ENCODE results near the gene CEACAM4. TPM values are rescaled to one million over a fixed set of nuclear protein-coding genes. Genes with fewer than 3 reads are reported as not detected.

CEACAM4 gene
- total and polyA plus RNA-seq, 2 donors (not counting 1 experiment from before 2014, with no cell fraction given) = 0.34 TPM; not detected in 1

DNA sequence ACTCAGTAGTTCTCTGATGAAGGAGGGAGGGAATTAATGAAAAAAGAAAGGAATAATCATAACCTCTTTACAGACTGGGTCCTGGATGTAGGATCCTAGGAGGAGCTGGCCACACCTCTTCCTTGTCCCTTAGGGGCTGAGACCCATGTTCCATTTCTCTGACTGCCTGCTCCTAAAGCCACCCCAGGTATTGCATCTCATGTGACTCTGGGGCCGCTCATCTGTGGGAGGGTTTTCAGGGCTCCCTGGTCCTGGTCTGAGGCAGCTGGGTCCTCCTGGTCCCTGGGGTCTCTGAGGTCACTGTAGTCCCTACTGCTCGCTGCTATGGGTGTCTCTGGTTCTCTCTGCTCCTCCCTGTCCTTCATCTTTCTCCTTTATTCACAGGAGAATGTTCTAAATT lies 48.0 kb downstream of the CEACAM4 start:
- H3K27me3 ChIP-seq (replicated peaks in 1 of 4; ENCODE audit: control extremely low read depth in 1 of 4, control insufficient read depth in 3 of 4, insufficient read depth in 4 of 4, low read length in 3 of 4) = no peaks in the 10 kb centered on the region
- H3K9me3 ChIP-seq (ENCODE audit: control extremely low read depth in 1 of 3, control insufficient read depth in 2 of 3, insufficient read depth in 1 of 3, low read length in 2 of 3) = peaks cover 0 to 22% (median 21%) of the 10 kb centered on the region in 3 donors
- H3K27me3 Mint-ChIP-seq = no peaks in the 10 kb centered on the region
- H3K36me3 ChIP-seq (replicated peaks in 1 of 2; ENCODE audit: control extremely low read depth in 1 of 2, control insufficient read depth in 1 of 2, extremely low read depth in 1 of 2, insufficient read depth in 2 of 2, low read length in 1 of 2) = peaks cover 6 to 43% of the 10 kb centered on the region in 2 experiments
- no peak overlapping the region for H2AFZ ChIP-seq (ENCODE audit: insufficient read depth, low read depth, low read length, poor library complexity, severe bottlenecking)
- ATAC-seq (ENCODE audit: low read depth) (no peak), DNase-seq (no peak)
- H3K4me1 Mint-ChIP-seq = peaks cover 25% of the 10 kb centered on the region
- H3K4me3 Mint-ChIP-seq = no peak overlapping the region
- H3K4me3 ChIP-seq (ENCODE audit: control extremely low read depth in 1 of 5, extremely low read depth in 1 of 5, insufficient read depth in 1 of 5, low read depth in 2 of 5, low read length in 4 of 5) = no peak overlapping the region
- 92% methylated on average over 2 of the region's 2 CpGs for WGBS (ENCODE audit: insufficient coverage)
- CTCF ChIA-PET = interaction anchor here (0.9 to 3.5 kb wide), 4 partner anchors 8 to 130 kb away, joined by 3 to 17 read pairs (median 4); no protein-coding TSS in a partner anchor
- H3K9me3 Mint-ChIP-seq (ENCODE audit: insufficient read depth) = peaks cover 5% of the 10 kb centered on the region
- H3K79me2 ChIP-seq (ENCODE audit: control insufficient read depth, insufficient read depth, low read length) = peaks cover 43% of the 10 kb centered on the region
- H3K9ac ChIP-seq (ENCODE audit: low read length) = no peak overlapping the region
- intact Hi-C loops (cut with micrococcal nuclease) = loop anchor here (10.0 kb wide), 1 partner anchor 314 kb away; the partner anchor contains the start of gene HNRNPUL1
- H3K27ac Mint-ChIP-seq = no peak overlapping the region
- no peak overlapping the region for H3K4me2 ChIP-seq (replicated peaks; ENCODE audit: low read depth, low read length, poor library complexity, severe bottlenecking)
- POLR2A ChIA-PET = no interaction called here
- peaks cover 18 to 20% of the 10 kb centered on the region in 2 donors for H3K4me1 ChIP-seq (ENCODE audit: control insufficient read depth in 2 of 2, insufficient read depth in 2 of 2, low read length in 2 of 2)
- TF ChIP-seq, protein P1, sequence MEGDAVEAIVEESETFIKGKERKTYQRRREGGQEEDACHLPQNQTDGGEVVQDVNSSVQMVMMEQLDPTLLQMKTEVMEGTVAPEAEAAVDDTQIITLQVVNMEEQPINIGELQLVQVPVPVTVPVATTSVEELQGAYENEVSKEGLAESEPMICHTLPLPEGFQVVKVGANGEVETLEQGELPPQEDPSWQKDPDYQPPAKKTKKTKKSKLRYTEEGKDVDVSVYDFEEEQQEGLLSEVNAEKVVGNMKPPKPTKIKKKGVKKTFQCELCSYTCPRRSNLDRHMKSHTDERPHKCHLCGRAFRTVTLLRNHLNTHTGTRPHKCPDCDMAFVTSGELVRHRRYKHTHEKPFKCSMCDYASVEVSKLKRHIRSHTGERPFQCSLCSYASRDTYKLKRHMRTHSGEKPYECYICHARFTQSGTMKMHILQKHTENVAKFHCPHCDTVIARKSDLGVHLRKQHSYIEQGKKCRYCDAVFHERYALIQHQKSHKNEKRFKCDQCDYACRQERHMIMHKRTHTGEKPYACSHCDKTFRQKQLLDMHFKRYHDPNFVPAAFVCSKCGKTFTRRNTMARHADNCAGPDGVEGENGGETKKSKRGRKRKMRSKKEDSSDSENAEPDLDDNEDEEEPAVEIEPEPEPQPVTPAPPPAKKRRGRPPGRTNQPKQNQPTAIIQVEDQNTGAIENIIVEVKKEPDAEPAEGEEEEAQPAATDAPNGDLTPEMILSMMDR (IDR thresholded peaks at IDR 0.05) = no peak
- H4K20me1 ChIP-seq (ENCODE audit: control insufficient read depth, insufficient read depth, low read length, poor library complexity, severe bottlenecking) = no peaks in the 10 kb centered on the region
- H3K27ac ChIP-seq (ENCODE audit: low read length in 2 of 2) = no peak overlapping the region

DNA sequence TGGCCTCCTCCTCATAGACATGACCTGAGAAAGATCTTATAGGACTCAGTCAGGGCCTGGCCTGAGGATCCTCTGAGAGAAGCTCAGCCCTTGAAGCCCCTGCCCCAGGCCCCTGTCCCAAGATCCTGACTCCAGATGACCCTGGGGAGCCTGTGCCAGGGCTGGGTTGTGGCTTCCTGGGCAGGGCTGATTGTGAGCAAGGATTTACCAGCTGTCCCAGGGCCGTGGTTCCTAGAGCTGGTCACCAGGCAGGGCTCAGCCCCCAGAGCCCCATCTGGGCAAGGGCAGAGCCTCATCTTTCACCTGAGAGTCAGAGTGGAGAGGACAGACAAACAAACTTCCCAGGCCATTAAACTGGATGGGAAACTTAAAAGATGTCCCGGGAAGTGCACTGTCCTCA lies 49.0 kb downstream of the CEACAM4 start:
- no peak overlapping the region for H3K9ac ChIP-seq (ENCODE audit: low read length)
- no peaks in the 10 kb centered on the region for H3K27me3 ChIP-seq (replicated peaks in 1 of 4; ENCODE audit: control extremely low read depth in 1 of 4, control insufficient read depth in 3 of 4, insufficient read depth in 4 of 4, low read length in 3 of 4)
- peaks cover 48% of the 10 kb centered on the region for H3K79me2 ChIP-seq (ENCODE audit: control insufficient read depth, insufficient read depth, low read length)
- Mint-ChIP-seq H3K27me3 (no peaks in the 10 kb centered on the region), H3K9me3 (ENCODE audit: insufficient read depth) (peaks cover under 1% of the 10 kb centered on the region), H3K4me1 (peaks cover 25% of the 10 kb centered on the region), H3K4me3 (no peak overlapping the region), H3K27ac (no peak overlapping the region)
- H3K4me2 ChIP-seq (replicated peaks; ENCODE audit: low read depth, low read length, poor library complexity, severe bottlenecking) = no peak overlapping the region
- DNase-seq (no peak), ATAC-seq (ENCODE audit: low read depth) (no peak)
- no peak overlapping the region for H2AFZ ChIP-seq (ENCODE audit: insufficient read depth, low read depth, low read length, poor library complexity, severe bottlenecking)
- intact Hi-C loops (cut with micrococcal nuclease) = loop anchor here (2.0 to 10.0 kb wide), 3 partner anchors 19 to 313 kb away; partner anchors contain the start of genes B9D2 and HNRNPUL1
- TF ChIP-seq EZH2 (IDR thresholded peaks at IDR 0.05; ENCODE audit: borderline replicate concordance, insufficient read depth, low read depth, low read length, poor library complexity, severe bottlenecking) = no peak
- TF ChIP-seq, protein P1 (IDR thresholded peaks at IDR 0.05) = no peak
- H3K27ac ChIP-seq (ENCODE audit: low read length in 2 of 2) = no peak overlapping the region
- peaks cover 6 to 35% of the 10 kb centered on the region in 2 experiments for H3K36me3 ChIP-seq (replicated peaks in 1 of 2; ENCODE audit: control extremely low read depth in 1 of 2, control insufficient read depth in 1 of 2, extremely low read depth in 1 of 2, insufficient read depth in 2 of 2, low read length in 1 of 2)
- ChIA-PET CTCF (interaction anchor here (0.7 to 1.8 kb wide), 5 partner anchors 14 to 199 kb away, joined by 3 to 5 read pairs (median 3); partner anchors contain the start of gene DMAC2), POLR2A (interaction anchor here (0.6 to 0.7 kb wide), 2 partner anchors 8 to 312 kb away, joined by 3 to 4 read pairs; no protein-coding TSS in a partner anchor)
- 88% methylated on average over 2 of the region's 2 CpGs for WGBS (ENCODE audit: insufficient coverage)
- H3K4me1 ChIP-seq (ENCODE audit: control insufficient read depth in 2 of 2, insufficient read depth in 2 of 2, low read length in 2 of 2) = peaks cover 18 to 20% of the 10 kb centered on the region in 2 donors
- no peaks in the 10 kb centered on the region for H4K20me1 ChIP-seq (ENCODE audit: control insufficient read depth, insufficient read depth, low read length, poor library complexity, severe bottlenecking)
- H3K4me3 ChIP-seq (ENCODE audit: control extremely low read depth in 1 of 5, extremely low read depth in 1 of 5, insufficient read depth in 1 of 5, low read depth in 2 of 5, low read length in 4 of 5) = no peak overlapping the region
- peaks cover 0 to 22% (median 17%) of the 10 kb centered on the region in 3 donors for H3K9me3 ChIP-seq (ENCODE audit: control extremely low read depth in 1 of 3, control insufficient read depth in 2 of 3, insufficient read depth in 1 of 3, low read length in 2 of 3)

All from B cell (primary cell).